Tibial nerve (tissue), 4 donors: Measurements from ENCODE around the gene EPC2.

Source experiments
- CTCF ChIP-seq, 5 experiments: fragments of 200-600 bp in 3 of 5; fragments of 450-650 bp in 2 of 5; sonication (generic) in 3 of 5; IDR thresholded peaks; one replicate each; pipeline ENCODE4 v1.5.1; 2016 to 2019; ENCODE audit warnings: antibody characterized with exemption in 5 of 5, mild to moderate bottlenecking in 3 of 5, moderate library complexity in 2 of 5
- EP300 ChIP-seq, 2 donors: sonication (generic); formaldehyde crosslinking; IDR thresholded peaks; one replicate each; pipeline ENCODE4 v1.6.1; 2017; ENCODE audit warnings: antibody characterized with exemption in 2 of 2, mild to moderate bottlenecking in 1 of 2

- TF ChIP-seq CTCF (IDR thresholded peaks at IDR 0.05) (no peak), EP300 (IDR thresholded peaks at IDR 0.05) (no peak)
These were observed 19.7 kb downstream of the EPC2 start for GRCh38 chr2:148664229-148664628.
